Esophagus squamous epithelium (tissue), 4 donors: ENCODE measurements around the gene NAA35.

Experiments
- POLR2A ChIP-seq, 4 donors: fragments of 450-650 bp; IDR thresholded peaks; one replicate each; pipeline ENCODE4 v1.6.1; 2017; ENCODE audit warnings: antibody characterized with exemption in 4 of 4, mild to moderate bottlenecking in 4 of 4, moderate library complexity in 3 of 4
- TF ChIP-seq, protein P1 (sequence below), 6 experiments: fragments of 450-650 bp in 4 of 6; fragments of 200-600 bp in 2 of 6; sonication (generic) in 2 of 6; IDR thresholded peaks; one replicate each; pipeline ENCODE4 v1.5.1; 2016 to 2019; ENCODE audit warnings: antibody characterized with exemption in 6 of 6, mild to moderate bottlenecking in 4 of 6, moderate library complexity in 4 of 6

- TF ChIP-seq, protein P1, sequence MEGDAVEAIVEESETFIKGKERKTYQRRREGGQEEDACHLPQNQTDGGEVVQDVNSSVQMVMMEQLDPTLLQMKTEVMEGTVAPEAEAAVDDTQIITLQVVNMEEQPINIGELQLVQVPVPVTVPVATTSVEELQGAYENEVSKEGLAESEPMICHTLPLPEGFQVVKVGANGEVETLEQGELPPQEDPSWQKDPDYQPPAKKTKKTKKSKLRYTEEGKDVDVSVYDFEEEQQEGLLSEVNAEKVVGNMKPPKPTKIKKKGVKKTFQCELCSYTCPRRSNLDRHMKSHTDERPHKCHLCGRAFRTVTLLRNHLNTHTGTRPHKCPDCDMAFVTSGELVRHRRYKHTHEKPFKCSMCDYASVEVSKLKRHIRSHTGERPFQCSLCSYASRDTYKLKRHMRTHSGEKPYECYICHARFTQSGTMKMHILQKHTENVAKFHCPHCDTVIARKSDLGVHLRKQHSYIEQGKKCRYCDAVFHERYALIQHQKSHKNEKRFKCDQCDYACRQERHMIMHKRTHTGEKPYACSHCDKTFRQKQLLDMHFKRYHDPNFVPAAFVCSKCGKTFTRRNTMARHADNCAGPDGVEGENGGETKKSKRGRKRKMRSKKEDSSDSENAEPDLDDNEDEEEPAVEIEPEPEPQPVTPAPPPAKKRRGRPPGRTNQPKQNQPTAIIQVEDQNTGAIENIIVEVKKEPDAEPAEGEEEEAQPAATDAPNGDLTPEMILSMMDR (IDR thresholded peaks at IDR 0.05) = no peak
- TF ChIP-seq POLR2A (IDR thresholded peaks at IDR 0.05) = no peak
Observed at GRCh38 chr9:86064220-86064619, 123.3 kb downstream of the NAA35 start.
